Karpas-422 (cell line): ENCODE results near the gene POU6F2. TPM values are rescaled to one million over a fixed set of nuclear protein-coding genes. Genes with fewer than 3 reads are reported as not detected.
"Not testable (repeated sequence)": the region's sequence is repeated elsewhere in the genome, so short reads cannot be mapped to it uniquely, and the experiment has no call there.

Source experiments
- DNase-seq: peaks from one replicate; pipeline ENCODE4 v3.0.0-alpha.2; 2015
- H2AFZ ChIP-seq: fragments of 200-600 bp; sonication (generic); 2 replicates; pipeline ENCODE4 v1.6.1; 2014; ENCODE audit warnings: antibody characterized with exemption, low read length, mixed read lengths
- H3K27ac ChIP-seq: fragments of 200-600 bp; sonication (generic); 2 replicates; pipeline ENCODE4 v1.5.1; 2014; ENCODE audit warnings: mild to moderate bottlenecking, low read length, moderate library complexity
- H3K27me3 ChIP-seq: fragments of 200-600 bp; sonication (generic); 2 replicates; pipeline ENCODE4 v1.6.1; 2014; ENCODE audit warnings: low read length, mixed read lengths
- H3K36me3 ChIP-seq: fragments of 200-600 bp; sonication (generic); 2 replicates; pipeline ENCODE4 v1.6.1; 2014; ENCODE audit warnings: low read length, mixed read lengths; ENCODE audit not compliant: insufficient read depth
- H3K4me1 ChIP-seq: fragments of 200-600 bp; sonication (generic); 2 replicates; pipeline ENCODE4 v1.6.1; 2014; ENCODE audit warnings: mild to moderate bottlenecking, low read length, mixed read lengths
- H3K4me2 ChIP-seq: fragments of 200-600 bp; sonication (generic); 2 replicates; pipeline ENCODE4 v1.6.1; 2014; ENCODE audit warnings: low read length, low read depth, mild to moderate bottlenecking; ENCODE audit not compliant: poor library complexity, severe bottlenecking
- H3K4me3 ChIP-seq: fragments of 200-600 bp; sonication (generic); 2 replicates; pipeline ENCODE4 v1.5.1; 2014; ENCODE audit warnings: mild to moderate bottlenecking, antibody characterized with exemption, low read length, mixed read lengths
- H3K79me2 ChIP-seq: fragments of 200-600 bp; sonication (generic); 2 replicates; pipeline ENCODE4 v1.6.1; 2014; ENCODE audit warnings: mild to moderate bottlenecking, low read length, mixed read lengths
- H3K9ac ChIP-seq: fragments of 200-600 bp; sonication (generic); 2 replicates; pipeline ENCODE4 v1.6.0; 2014; ENCODE audit warnings: low read length
- H3K9me2 ChIP-seq: fragments of 200-600 bp; sonication (generic), shearing (Covaris generic); replicated peaks from 2 replicates; pipeline ENCODE4 v1.6.0; 2014; ENCODE audit warnings: mild to moderate bottlenecking, low read length, moderate library complexity; ENCODE audit not compliant: insufficient read depth
- H3K9me3 ChIP-seq: fragments of 300-700, 200-600 bp; sonication (generic); 2 replicates; pipeline ENCODE4 v1.6.1; 2014; ENCODE audit warnings: low read length, mixed read lengths
- H4K20me1 ChIP-seq: fragments of 200-600 bp; sonication (generic); 2 replicates; pipeline ENCODE4 v1.6.1; 2014; ENCODE audit warnings: mild to moderate bottlenecking, antibody characterized with exemption, low read length, low read depth; ENCODE audit not compliant: insufficient read depth
- total RNA-seq: library from RNA; depleted of rRNA; stranded (reverse); fragments of >200 nt; shearing (Covaris generic); gene quantifications from 2 replicates; pipeline ENCODE4 v1.2.3, GENCODE V29; 2014; ENCODE audit warnings: low replicate concordance

The POU6F2 gene
- total RNA-seq, 1 experiment from 2014 or later: not detected

DNA sequence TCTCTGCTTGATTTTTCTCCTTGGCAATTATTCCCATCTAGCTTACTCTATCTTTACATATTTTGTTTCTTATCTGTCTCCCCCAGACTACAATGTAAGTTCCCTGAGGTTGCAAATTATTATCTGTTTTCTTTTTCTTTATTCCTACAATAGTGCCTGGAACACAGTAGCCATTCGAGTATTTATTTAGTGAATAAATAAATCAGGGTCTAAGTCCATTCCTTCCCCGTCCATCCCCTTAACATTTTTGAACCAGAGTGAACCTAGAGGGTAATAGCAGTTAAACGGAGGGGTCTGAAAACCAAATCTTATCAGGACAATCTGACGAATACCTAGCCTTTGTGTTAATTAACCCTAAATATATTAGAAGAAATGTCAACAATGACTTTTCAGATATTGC is 335.7 kb downstream of the POU6F2 start:
- Histone ChIP-seq H3K27me3 (no peaks in the 10 kb centered on the region), H3K36me3 (no peaks in the 10 kb centered on the region), H3K79me2 (no peaks in the 10 kb centered on the region), H3K4me1 (no peaks in the 10 kb centered on the region), H3K9ac (no peak overlapping the region), H3K4me3 (no peak overlapping the region), H4K20me1 (no peaks in the 10 kb centered on the region), H3K9me2 (no peaks in the 10 kb centered on the region), H3K27ac (no peak overlapping the region), H3K4me2 (no peak overlapping the region), H3K9me3 (no peaks in the 10 kb centered on the region), H2AFZ (no peak overlapping the region)
- DNase-seq: no peak

DNA sequence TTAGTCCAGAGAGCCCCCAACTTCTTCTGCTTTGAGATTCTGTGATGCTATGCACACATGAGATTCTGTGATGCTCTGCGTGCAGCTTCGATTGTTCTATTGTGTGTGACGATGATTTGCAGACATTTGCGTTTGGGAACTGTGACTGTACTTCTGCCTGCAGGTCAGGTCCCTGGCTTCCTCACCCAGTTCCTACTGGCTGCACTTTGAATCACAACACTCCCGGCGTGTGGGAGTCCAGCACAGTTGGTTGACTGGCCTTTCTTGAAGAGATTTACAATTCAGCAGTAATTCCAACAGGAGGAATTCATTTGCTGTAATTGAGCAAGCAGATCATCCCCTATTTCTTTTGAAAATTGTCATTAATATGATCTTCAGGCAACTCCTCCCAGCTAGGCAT is 336.3 kb downstream of the POU6F2 start:
- Histone ChIP-seq H4K20me1 (no peaks in the 10 kb centered on the region), H3K27me3 (no peaks in the 10 kb centered on the region), H3K27ac (no peak overlapping the region), H3K9me3 (no peaks in the 10 kb centered on the region), H3K4me2 (no peak overlapping the region), H3K9me2 (no peaks in the 10 kb centered on the region), H3K4me3 (no peak overlapping the region), H3K4me1 (no peaks in the 10 kb centered on the region), H2AFZ (no peak overlapping the region), H3K36me3 (no peaks in the 10 kb centered on the region), H3K79me2 (no peaks in the 10 kb centered on the region), H3K9ac (no peak overlapping the region)
- DNase-seq: no peak

DNA sequence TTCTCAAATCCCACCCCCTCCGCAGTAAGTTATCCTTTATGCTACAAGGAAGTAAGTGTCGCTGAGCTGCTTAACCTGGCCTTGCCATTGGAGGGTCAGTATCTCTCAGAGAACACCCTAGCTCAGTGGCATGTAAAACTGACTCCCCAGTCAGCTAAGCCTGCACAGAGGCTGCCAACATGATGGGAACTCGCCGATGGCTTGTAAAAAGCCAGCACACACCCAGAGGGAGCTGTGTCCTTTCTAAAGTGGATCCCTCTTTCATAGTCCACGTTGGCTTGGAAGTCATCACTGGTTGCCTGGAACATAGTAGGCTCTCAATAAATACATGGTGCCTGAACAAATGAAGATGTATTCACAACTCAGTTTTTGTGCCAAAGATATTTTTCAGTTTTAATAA is 339.4 kb downstream of the POU6F2 start:
- Histone ChIP-seq H3K9me3 (no peaks in the 10 kb centered on the region), H3K27me3 (no peaks in the 10 kb centered on the region), H3K36me3 (no peaks in the 10 kb centered on the region), H3K79me2 (no peaks in the 10 kb centered on the region), H3K4me2 (no peak overlapping the region), H4K20me1 (no peaks in the 10 kb centered on the region), H3K27ac (no peak overlapping the region), H3K4me1 (no peaks in the 10 kb centered on the region), H3K4me3 (no peak overlapping the region), H3K9me2 (no peaks in the 10 kb centered on the region), H3K9ac (no peak overlapping the region), H2AFZ (no peak overlapping the region)
- no peak for DNase-seq

DNA sequence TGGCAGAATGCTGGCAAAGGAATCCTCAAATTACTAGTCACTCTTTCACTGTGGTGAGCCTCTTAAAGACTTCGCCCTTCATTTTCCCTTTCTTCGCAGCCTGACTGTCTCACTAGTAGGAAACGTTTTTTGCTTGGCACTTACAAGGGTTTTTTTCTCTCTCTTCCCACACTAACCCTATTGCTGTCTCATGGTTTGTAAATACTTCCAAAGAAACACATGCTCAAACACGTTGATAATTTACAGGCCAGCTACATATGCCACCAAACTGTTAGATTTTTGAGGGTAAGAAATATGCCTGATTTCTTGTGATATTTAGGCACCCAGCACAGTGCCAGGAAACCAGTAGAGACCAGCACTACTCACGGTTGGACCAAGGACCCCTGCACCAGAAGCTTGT is 340.2 kb downstream of the POU6F2 start:
- Histone ChIP-seq H3K9ac (no peak overlapping the region), H3K79me2 (no peaks in the 10 kb centered on the region), H3K4me2 (no peak overlapping the region), H3K9me3 (no peaks in the 10 kb centered on the region), H3K27ac (no peak overlapping the region), H3K4me1 (no peaks in the 10 kb centered on the region), H3K27me3 (no peaks in the 10 kb centered on the region), H3K36me3 (no peaks in the 10 kb centered on the region), H2AFZ (no peak overlapping the region), H3K9me2 (no peaks in the 10 kb centered on the region), H3K4me3 (no peak overlapping the region), H4K20me1 (no peaks in the 10 kb centered on the region)
- DNase-seq: no peak

DNA sequence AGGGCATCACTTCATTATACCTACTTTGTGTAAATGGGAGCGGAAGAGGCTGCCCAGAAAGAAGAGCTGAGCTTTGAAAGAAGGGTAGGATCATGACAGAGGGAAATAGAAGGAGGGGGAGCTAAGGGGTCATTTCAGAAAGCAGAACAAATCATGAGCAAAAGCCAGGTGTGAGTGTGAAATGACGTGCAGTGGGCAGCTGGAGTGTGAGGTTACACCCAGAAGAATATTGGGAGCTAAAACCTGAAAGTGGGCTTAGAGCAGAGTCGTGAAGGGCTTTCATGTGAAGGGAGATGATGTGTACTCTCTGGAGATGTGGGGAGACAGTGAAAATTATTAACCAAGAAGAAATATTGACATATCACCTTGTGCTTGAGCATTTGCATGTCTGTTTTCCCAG is 343.5 kb downstream of the POU6F2 start:
- no peak overlapping the region for H3K4me2 ChIP-seq
- no peaks in the 10 kb centered on the region for H3K4me1 ChIP-seq
- H3K27ac ChIP-seq: no peak overlapping the region
- no peaks in the 10 kb centered on the region for H4K20me1 ChIP-seq
- no peaks in the 10 kb centered on the region for H3K9me3 ChIP-seq
- no peaks in the 10 kb centered on the region for H3K9me2 ChIP-seq
- H3K9ac ChIP-seq: no peak overlapping the region
- DNase-seq: no peak
- no peaks in the 10 kb centered on the region for H3K79me2 ChIP-seq
- no peaks in the 10 kb centered on the region for H3K36me3 ChIP-seq
- no peak overlapping the region for H3K4me3 ChIP-seq
- H3K27me3 ChIP-seq: no peaks in the 10 kb centered on the region
- H2AFZ ChIP-seq: no peak overlapping the region

DNA sequence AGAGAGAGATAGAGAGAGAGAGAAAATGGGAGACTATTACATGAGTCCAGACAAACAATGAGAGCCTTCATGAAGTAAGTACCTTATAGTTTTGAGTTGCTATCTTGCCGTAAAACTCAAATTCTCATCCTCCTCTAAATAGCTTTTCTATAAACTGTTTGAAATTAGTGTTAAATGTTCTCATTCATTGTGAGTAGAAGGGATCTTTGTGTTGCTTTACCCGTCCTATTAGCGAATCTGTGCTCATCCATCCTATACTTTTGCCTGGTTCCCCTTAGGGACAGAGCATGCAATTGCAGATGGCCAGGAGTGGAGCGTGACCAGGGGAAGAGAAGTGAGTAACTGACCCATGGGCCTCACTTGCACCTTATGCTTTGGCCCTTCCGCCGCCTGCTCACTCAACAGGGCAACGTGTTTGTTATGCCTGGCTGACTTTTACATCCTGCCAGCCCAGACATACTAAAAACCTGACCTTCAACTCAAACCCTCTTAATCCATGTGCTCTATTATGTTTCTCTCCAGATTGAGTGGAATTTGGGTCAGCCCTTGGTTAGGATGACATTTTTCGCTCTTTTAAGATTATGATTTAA is 344.3 kb downstream of the POU6F2 start:
- Histone ChIP-seq H3K79me2 (no peaks in the 10 kb centered on the region), H3K36me3 (no peaks in the 10 kb centered on the region), H3K9me2 (no peaks in the 10 kb centered on the region), H2AFZ (no peak overlapping the region), H3K4me2 (no peak overlapping the region), H3K9ac (no peak overlapping the region), H4K20me1 (no peaks in the 10 kb centered on the region), H3K27me3 (no peaks in the 10 kb centered on the region), H3K4me1 (no peaks in the 10 kb centered on the region), H3K27ac (no peak overlapping the region), H3K4me3 (no peak overlapping the region), H3K9me3 (no peaks in the 10 kb centered on the region)
- DNase-seq: no peak

DNA sequence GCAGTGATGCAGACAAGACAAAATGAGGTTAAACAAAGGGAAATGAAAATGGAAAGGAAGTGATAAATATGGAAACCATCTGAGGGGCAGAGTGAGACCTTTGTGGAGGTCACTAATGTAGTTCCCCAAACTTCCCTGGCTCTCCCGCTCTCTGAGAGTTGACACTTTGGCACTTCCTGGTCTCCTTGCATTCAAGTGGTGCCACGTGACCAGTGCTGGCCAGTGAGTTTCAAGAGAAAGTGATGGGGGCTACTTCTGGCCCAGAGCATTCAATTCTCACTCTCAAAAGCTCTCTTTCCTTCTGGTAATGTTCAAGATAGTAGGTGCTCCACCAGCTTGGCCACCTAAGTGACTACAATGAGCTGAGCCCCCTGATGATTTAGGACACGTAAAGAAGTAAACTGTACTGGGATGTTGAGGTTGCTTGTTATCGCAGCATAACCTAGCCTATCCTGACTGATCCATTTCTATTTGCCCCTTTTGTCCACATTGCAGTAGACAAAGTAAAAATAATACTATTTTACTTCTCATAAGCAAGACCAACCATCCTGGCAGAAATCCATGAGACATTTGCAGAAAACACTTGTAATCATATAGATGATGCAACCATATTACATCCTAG is 346.5 kb downstream of the POU6F2 start:
- Histone ChIP-seq H3K4me3 (no peak overlapping the region), H3K9me3 (no peaks in the 10 kb centered on the region), H3K9ac (no peak overlapping the region), H3K27ac (no peak overlapping the region), H3K79me2 (no peaks in the 10 kb centered on the region), H3K4me2 (no peak overlapping the region), H3K36me3 (no peaks in the 10 kb centered on the region), H3K4me1 (no peaks in the 10 kb centered on the region), H3K9me2 (no peaks in the 10 kb centered on the region), H3K27me3 (no peaks in the 10 kb centered on the region), H4K20me1 (no peaks in the 10 kb centered on the region), H2AFZ (no peak overlapping the region)
- DNase-seq: no peak

DNA sequence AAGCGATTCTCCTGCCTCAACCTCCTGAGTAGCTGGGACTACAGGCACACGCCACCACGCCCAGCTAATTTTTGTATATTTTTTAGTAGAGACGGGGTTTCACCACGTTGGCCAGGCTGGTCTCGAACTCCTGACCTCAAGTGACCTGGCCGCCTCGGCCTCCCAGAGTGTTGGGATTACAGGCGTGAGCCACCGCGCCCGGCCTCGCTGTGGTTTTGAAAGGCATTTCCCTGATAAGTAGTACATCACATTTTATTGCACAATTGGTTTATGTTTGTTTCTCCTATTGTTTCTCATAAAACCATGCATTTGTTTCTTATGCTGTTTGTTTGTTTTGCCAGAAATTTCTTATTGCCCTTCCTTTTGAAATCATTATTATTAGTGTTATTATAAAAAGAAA is 353.9 kb downstream of the POU6F2 start:
- not testable (repeated sequence) for H3K4me1 ChIP-seq, H3K4me2 ChIP-seq, H2AFZ ChIP-seq, H3K4me3 ChIP-seq, H3K9ac ChIP-seq, H3K27ac ChIP-seq, H3K36me3 ChIP-seq, H3K9me3 ChIP-seq, H3K79me2 ChIP-seq, DNase-seq, H3K9me2 ChIP-seq, H3K27me3 ChIP-seq, H4K20me1 ChIP-seq
